Keratinocyte (primary cell): ENCODE data around the gene CADM2. TPM values are rescaled to one million over a fixed set of nuclear protein-coding genes. Genes with fewer than 3 reads are reported as not detected.

Source experiments
- DNase-seq: peaks from one replicate; pipeline ENCODE4 v3.0.0-alpha.2; 2011; ENCODE audit warnings: low read depth, missing footprints, low spot score
- FAIRE-seq: peaks from 2 replicates; lab custom pipeline; 2011; peaks lifted over from hg19 to GRCh38; lab: Jason Lieb, UNC
- H2AFZ ChIP-seq: 2 replicates; pipeline ENCODE4 v1.6.0; 2012; ENCODE audit warnings: low read length, control low read depth, inconsistent platforms; ENCODE audit not compliant: control insufficient read depth
- H3K27ac ChIP-seq: 2 replicates; pipeline ENCODE4 v1.5.1; 2011; ENCODE audit warnings: low read length; ENCODE audit not compliant: control insufficient read depth, insufficient read depth
- H3K27me3 ChIP-seq: 3 replicates; pipeline ENCODE4 v1.6.0; 2011; ENCODE audit warnings: low read length; ENCODE audit not compliant: control insufficient read depth, insufficient read depth; ENCODE audit errors: extremely low read depth
- H3K36me3 ChIP-seq, 2 experiments: 2 replicates in 1 of 2; 3 replicates in 1 of 2; pipeline ENCODE4 v1.5.1; 2011; ENCODE audit warnings: low read length in 2 of 2, mild to moderate bottlenecking in 1 of 2; ENCODE audit not compliant: control insufficient read depth in 2 of 2, insufficient read depth in 2 of 2; ENCODE audit errors: extremely low read depth in 1 of 2
- H3K4me1 ChIP-seq: 3 replicates; pipeline ENCODE4 v1.5.1; 2011; ENCODE audit warnings: low read length; ENCODE audit not compliant: control insufficient read depth, insufficient read depth; ENCODE audit errors: extremely low read depth
- H3K4me2 ChIP-seq: 3 replicates; pipeline ENCODE4 v1.6.0; 2011; ENCODE audit warnings: low read depth, low read length; ENCODE audit not compliant: control insufficient read depth, insufficient read depth; ENCODE audit errors: extremely low read depth
- H3K4me3 ChIP-seq, 3 experiments: fragments of 200-600 bp in 1 of 3; sonication (generic) in 1 of 3; 2 replicates in 2 of 3; 3 replicates in 1 of 3; pipeline ENCODE4 v1.5.1; 2011 to 2016; ENCODE audit warnings: low read length in 3 of 3, mild to moderate bottlenecking in 3 of 3, control low read depth in 2 of 3, inconsistent platforms in 1 of 3, low read depth in 1 of 3, mixed read lengths in 1 of 3, mixed run types in 1 of 3, moderate library complexity in 1 of 3; ENCODE audit not compliant: control insufficient read depth in 2 of 3, insufficient read depth in 2 of 3; ENCODE audit errors: extremely low read depth in 1 of 3
- H3K79me2 ChIP-seq: 2 replicates; pipeline ENCODE4 v1.6.0; 2012; ENCODE audit warnings: low read length; ENCODE audit not compliant: control insufficient read depth, insufficient read depth
- H3K9ac ChIP-seq: 3 replicates; pipeline ENCODE4 v1.6.0; 2011; ENCODE audit warnings: low read length; ENCODE audit not compliant: control insufficient read depth, insufficient read depth; ENCODE audit errors: extremely low read depth
- H3K9me1 ChIP-seq: 3 replicates; pipeline ENCODE4 v1.6.0; 2011; ENCODE audit warnings: low read length; ENCODE audit not compliant: control insufficient read depth, insufficient read depth; ENCODE audit errors: extremely low read depth
- H3K9me3 ChIP-seq: 2 replicates; pipeline ENCODE4 v1.5.1; 2012; ENCODE audit warnings: low read depth, low read length; ENCODE audit not compliant: control insufficient read depth
- H4K20me1 ChIP-seq: 3 replicates; pipeline ENCODE4 v1.6.0; 2011; ENCODE audit warnings: low read length; ENCODE audit not compliant: control insufficient read depth, insufficient read depth; ENCODE audit errors: extremely low read depth
- EZH2 ChIP-seq: IDR thresholded peaks from one replicate; pipeline ENCODE4 v1.6.1; 2012; ENCODE audit warnings: inconsistent platforms, mild to moderate bottlenecking, low read length, moderate library complexity
- dilution Hi-C: fragments of 300-500 bp; cut with MboI; formaldehyde crosslinking; loops from one replicate; pipeline ENCODE4 v1.7.0; 2020; ENCODE audit warnings: low sequenced_read_pairs; ENCODE audit not compliant: extremely low pct_ligation_motif_present
- polyA plus RNA-seq, 5 experiments: library from polyadenylated mRNA; depleted of rRNA in 3 of 5; stranded (reverse) in 3 of 5; stranded (forward) in 1 of 5; unstranded in 1 of 5; fragments of >200 nt; gene quantifications; 1 replicate in 1 of 5; 2 replicates in 3 of 5; 3 replicates in 1 of 5; pipeline versions ENCODE4 v1.2.1 to v1.2.3, GENCODE V29; 2011 to 2012; ENCODE audit warnings: missing spikeins in 2 of 5, low read depth in 1 of 5, low replicate concordance in 1 of 5
- TF ChIP-seq, protein P1 (sequence below), 3 experiments: IDR thresholded peaks in 1 of 3; conservative IDR thresholded peaks in 1 of 3; optimal IDR thresholded peaks in 1 of 3; 2 replicates in 2 of 3; 3 replicates in 1 of 3; pipeline versions ENCODE3 to v1.5.1; 2011; ENCODE audit warnings: low read length in 3 of 3, mild to moderate bottlenecking in 3 of 3, moderate library complexity in 2 of 3, control low read depth in 1 of 3, inconsistent platforms in 1 of 3; ENCODE audit not compliant: insufficient read depth in 2 of 3; ENCODE audit errors: extremely low read depth in 1 of 3

CADM2 gene
- polyA plus RNA-seq, 1 donor (not counting 4 experiments of a cell fraction or from before 2014, with no cell fraction given) = not detected

DNA sequence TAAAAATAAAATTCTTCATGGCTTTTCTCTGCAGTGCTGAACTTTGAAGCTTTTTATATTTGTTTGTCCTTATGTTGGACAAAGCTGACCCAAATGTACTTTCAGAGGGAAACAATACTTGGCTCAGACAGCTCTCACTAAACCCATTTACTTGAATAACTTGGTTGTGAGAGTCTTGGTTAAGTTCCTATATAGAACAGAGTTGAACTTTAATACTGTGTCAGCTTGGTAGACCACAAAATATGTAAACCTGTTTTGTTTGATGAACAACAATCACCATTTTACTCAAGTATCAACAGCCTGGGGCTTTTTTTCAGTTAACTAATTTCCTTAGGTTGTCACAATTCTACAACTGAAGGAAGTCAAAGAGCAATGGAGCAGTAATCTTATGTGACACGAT is 211.9 kb downstream of the CADM2 start:
- dilution Hi-C loops = no loop called here
- no peak for DNase-seq

DNA sequence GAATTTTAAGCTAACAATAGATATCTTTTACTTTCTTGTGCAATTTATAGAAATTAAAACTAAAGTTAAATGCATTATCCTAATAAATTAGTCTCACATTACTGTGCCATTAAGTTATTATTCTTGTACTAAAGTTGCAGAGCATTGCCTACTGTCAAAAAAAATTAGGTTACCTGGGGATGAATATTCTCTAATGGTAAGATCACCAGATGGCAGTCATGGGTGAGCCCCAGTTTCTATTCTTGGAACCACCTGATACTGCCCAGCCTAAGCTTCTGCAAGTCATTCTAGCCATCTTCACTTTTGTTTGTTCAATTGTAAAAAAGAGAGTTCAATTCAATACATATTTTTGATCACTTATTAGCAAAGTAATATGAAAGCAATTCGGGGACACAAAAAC is 213.2 kb downstream of the CADM2 start:
- Histone ChIP-seq H3K9me3 (no peaks in the 10 kb centered on the region), H3K4me2 (no peak overlapping the region), H3K4me3 (no peak overlapping the region), H3K27ac (no peak overlapping the region), H4K20me1 (no peaks in the 10 kb centered on the region), H3K4me1 (no peaks in the 10 kb centered on the region), H3K79me2 (no peaks in the 10 kb centered on the region), H3K27me3 (no peaks in the 10 kb centered on the region), H2AFZ (no peak overlapping the region), H3K9me1 (no peaks in the 10 kb centered on the region), H3K9ac (no peak overlapping the region), H3K36me3 (no peaks in the 10 kb centered on the region)
- FAIRE-seq (no peak), DNase-seq (no peak)
- TF ChIP-seq EZH2 = no peak
- TF ChIP-seq, protein P1, sequence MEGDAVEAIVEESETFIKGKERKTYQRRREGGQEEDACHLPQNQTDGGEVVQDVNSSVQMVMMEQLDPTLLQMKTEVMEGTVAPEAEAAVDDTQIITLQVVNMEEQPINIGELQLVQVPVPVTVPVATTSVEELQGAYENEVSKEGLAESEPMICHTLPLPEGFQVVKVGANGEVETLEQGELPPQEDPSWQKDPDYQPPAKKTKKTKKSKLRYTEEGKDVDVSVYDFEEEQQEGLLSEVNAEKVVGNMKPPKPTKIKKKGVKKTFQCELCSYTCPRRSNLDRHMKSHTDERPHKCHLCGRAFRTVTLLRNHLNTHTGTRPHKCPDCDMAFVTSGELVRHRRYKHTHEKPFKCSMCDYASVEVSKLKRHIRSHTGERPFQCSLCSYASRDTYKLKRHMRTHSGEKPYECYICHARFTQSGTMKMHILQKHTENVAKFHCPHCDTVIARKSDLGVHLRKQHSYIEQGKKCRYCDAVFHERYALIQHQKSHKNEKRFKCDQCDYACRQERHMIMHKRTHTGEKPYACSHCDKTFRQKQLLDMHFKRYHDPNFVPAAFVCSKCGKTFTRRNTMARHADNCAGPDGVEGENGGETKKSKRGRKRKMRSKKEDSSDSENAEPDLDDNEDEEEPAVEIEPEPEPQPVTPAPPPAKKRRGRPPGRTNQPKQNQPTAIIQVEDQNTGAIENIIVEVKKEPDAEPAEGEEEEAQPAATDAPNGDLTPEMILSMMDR (optimal IDR thresholded peaks at IDR 0.05 in 1 of 3, IDR thresholded peaks at IDR 0.05 in 1 of 3, conservative IDR thresholded peaks at IDR 0.05 in 1 of 3; ENCODE audit: extremely low read depth in 1 of 3, insufficient read depth in 2 of 3, low read length in 3 of 3) = no peak
- dilution Hi-C loops = no loop called here

More for the DNA sequence above, 211.9 kb downstream of the CADM2 start:
- Histone ChIP-seq H3K4me2 (no peak overlapping the region), H3K4me1 (no peaks in the 10 kb centered on the region), H3K9ac (no peak overlapping the region), H3K4me3 (no peak overlapping the region), H3K79me2 (no peaks in the 10 kb centered on the region), H2AFZ (no peak overlapping the region), H3K9me3 (no peaks in the 10 kb centered on the region), H3K27ac (no peak overlapping the region), H3K27me3 (no peaks in the 10 kb centered on the region), H4K20me1 (no peaks in the 10 kb centered on the region), H3K9me1 (no peaks in the 10 kb centered on the region), H3K36me3 (no peaks in the 10 kb centered on the region)
- no peak for FAIRE-seq
- TF ChIP-seq EZH2 = no peak
- TF ChIP-seq, protein P1 (optimal IDR thresholded peaks at IDR 0.05 in 1 of 3, IDR thresholded peaks at IDR 0.05 in 1 of 3, conservative IDR thresholded peaks at IDR 0.05 in 1 of 3; ENCODE audit: extremely low read depth in 1 of 3, insufficient read depth in 2 of 3, low read length in 3 of 3) = no peak
